ENCODE measurements around the gene VAMP1. TPM values are rescaled to one million over a fixed set of nuclear protein-coding genes. Genes with fewer than 3 reads are reported as not detected.

Gene VAMP1
- total and polyA plus RNA-seq, 2 of the 13 experiments (the other 11 are each of a cell fraction or from before 2014, with no cell fraction given): 2.5 to 7.4 TPM

- FAIRE-seq: peak; percentile 78
- Histone ChIP-seq H3K79me2 (ENCODE audit: insufficient read depth, low read length) (no peaks in the 10 kb centered on the region), H3K27me3 (ENCODE audit: control insufficient read depth in 1 of 2, insufficient read depth in 2 of 2, low read length in 2 of 2) (no peaks in the 10 kb centered on the region), H3K4me3 (replicated peaks in 1 of 3; ENCODE audit: insufficient read depth in 1 of 3, low read depth in 2 of 3, low read length in 3 of 3) (no peak overlapping the region), H2AFZ (ENCODE audit: low read length) (no peak overlapping the region), H3K9ac (ENCODE audit: insufficient read depth, low read depth, low read length) (no peak overlapping the region), H4K20me1 (ENCODE audit: insufficient read depth, low read length) (no peaks in the 10 kb centered on the region), H3K36me3 (replicated peaks in 1 of 2; ENCODE audit: control insufficient read depth in 1 of 2, insufficient read depth in 2 of 2, low read length in 2 of 2) (peaks cover 18 to 31% of the 10 kb centered on the region in 2 experiments), H3K27ac (ENCODE audit: extremely low read length, insufficient read depth, low read length) (no peak overlapping the region), H3K4me2 (ENCODE audit: low read depth, low read length) (no peak overlapping the region), H3K4me1 (ENCODE audit: insufficient read depth, low read length) (peaks cover 29% of the 10 kb centered on the region), H3K9me3 (ENCODE audit: low read length) (no peaks in the 10 kb centered on the region)
- 64% methylated on average over 6 of the region's 6 CpGs for WGBS (ENCODE audit: low lambda C conversion rate)
- peak; percentile 42; the same call in 2 of the 3 replicates for ATAC-seq
- ChIA-PET POLR2A (interaction anchor here (0.7 to 1.6 kb wide), 9 partner anchors 13 to 144 kb away, joined by 3 to 5 read pairs (median 3); partner anchors contain the start of genes GAPDH, LTBR, MRPL51 and TAPBPL), CTCF (ENCODE audit: low intra/inter-chr PET ratio, low total read pairs) (interaction anchor here (1.6 to 1.7 kb wide), 2 partner anchors 42 to 142 kb away, joined by 6 to 29 read pairs; no protein-coding TSS in a partner anchor)
- intact Hi-C loops (cut with micrococcal nuclease; ENCODE audit: unreplicated experiment): loop anchor here (1.0 to 10.0 kb wide), 2 partner anchors 42 to 131 kb away; no protein-coding TSS in a partner anchor
- BruUV-seq (replicated peaks): no TSS peak
- DNase-seq (ENCODE audit: low spot score): peak; percentile 56
- in situ Hi-C loops (cut with HindIII; ENCODE audit: extremely low pct_ligation_motif_present, low pct_unique_long_range_greater_than_20kb): loop anchor here (25.0 kb wide), 1 partner anchor 403 kb away; no protein-coding TSS in a partner anchor
- no peak for TF ChIP-seq ATRX (CRISPR knock-in tag; IDR thresholded peaks at IDR 0.05; ENCODE audit: borderline replicate concordance)
- TF ChIP-seq ZNF20 (CRISPR knock-in tag; IDR thresholded peaks at IDR 0.05): no peak
- TF ChIP-seq ZNF232 (CRISPR knock-in tag; IDR thresholded peaks at IDR 0.05; ENCODE audit: borderline replicate concordance): no peak
- TF ChIP-seq ZNF607 (CRISPR knock-in tag; IDR thresholded peaks at IDR 0.05; ENCODE audit: borderline replicate concordance): no peak
- TF ChIP-seq CEBPG (CRISPR knock-in tag; IDR thresholded peaks at IDR 0.05): peak; percentile 6; the same call in 1 of the 2 replicates
- no peak for TF ChIP-seq RAD51 (IDR thresholded peaks at IDR 0.05; ENCODE audit: borderline replicate concordance)
- TF ChIP-seq GABPA (IDR thresholded peaks at IDR 0.05; ENCODE audit: low read depth, low read length): no peak
- no peak for TF ChIP-seq GABPA (CRISPR knock-in tag; IDR thresholded peaks at IDR 0.05; ENCODE audit: low read depth)
- TF ChIP-seq ZNF687 (CRISPR knock-in tag; IDR thresholded peaks at IDR 0.05): no peak
- TF ChIP-seq MAFF (IDR thresholded peaks at IDR 0.05; ENCODE audit: low read depth, low read length): no peak
- TF ChIP-seq SRSF1 (optimal IDR thresholded peaks at IDR 0.05; ENCODE audit: low read depth, low read length): no peak
- TF ChIP-seq PCBP2 (optimal IDR thresholded peaks at IDR 0.05; ENCODE audit: low read depth, low read length, poor library complexity, severe bottlenecking): no peak
- no peak for TF ChIP-seq ZNF362 (CRISPR knock-in tag; IDR thresholded peaks at IDR 0.05; ENCODE audit: borderline replicate concordance)
- peak; percentile 83 for TF ChIP-seq CTCF (CRISPR knock-in tag; IDR thresholded peaks at IDR 0.05)
- no peak for TF ChIP-seq PRPF4 (IDR thresholded peaks at IDR 0.05; ENCODE audit: low read depth, low read length, poor library complexity, severe bottlenecking)
- TF ChIP-seq SMC3 (IDR thresholded peaks at IDR 0.05; ENCODE audit: low read length): peak; percentile 94
- peak; percentile 80 for TF ChIP-seq RAD21 (CRISPR knock-in tag; IDR thresholded peaks at IDR 0.05)
- no peak for TF ChIP-seq ZNF781 (CRISPR knock-in tag; IDR thresholded peaks at IDR 0.05; ENCODE audit: borderline replicate concordance, not compliant biosample characterization)
These were observed 4.9 kb downstream of the VAMP1 start for GRCh38 chr12:6465467-6466183.
